HG03095 (cell line): ENCODE data around the gene FASTKD2.

ENCODE experiments used
- ATAC-seq: cut with Tn5 transposase; IDR thresholded peaks from one replicate; pipeline ENCODE4 v1.9.1; 2021; ENCODE audit warnings: moderate library complexity; ENCODE audit not compliant: unreplicated experiment

FASTKD2 gene

DNA sequence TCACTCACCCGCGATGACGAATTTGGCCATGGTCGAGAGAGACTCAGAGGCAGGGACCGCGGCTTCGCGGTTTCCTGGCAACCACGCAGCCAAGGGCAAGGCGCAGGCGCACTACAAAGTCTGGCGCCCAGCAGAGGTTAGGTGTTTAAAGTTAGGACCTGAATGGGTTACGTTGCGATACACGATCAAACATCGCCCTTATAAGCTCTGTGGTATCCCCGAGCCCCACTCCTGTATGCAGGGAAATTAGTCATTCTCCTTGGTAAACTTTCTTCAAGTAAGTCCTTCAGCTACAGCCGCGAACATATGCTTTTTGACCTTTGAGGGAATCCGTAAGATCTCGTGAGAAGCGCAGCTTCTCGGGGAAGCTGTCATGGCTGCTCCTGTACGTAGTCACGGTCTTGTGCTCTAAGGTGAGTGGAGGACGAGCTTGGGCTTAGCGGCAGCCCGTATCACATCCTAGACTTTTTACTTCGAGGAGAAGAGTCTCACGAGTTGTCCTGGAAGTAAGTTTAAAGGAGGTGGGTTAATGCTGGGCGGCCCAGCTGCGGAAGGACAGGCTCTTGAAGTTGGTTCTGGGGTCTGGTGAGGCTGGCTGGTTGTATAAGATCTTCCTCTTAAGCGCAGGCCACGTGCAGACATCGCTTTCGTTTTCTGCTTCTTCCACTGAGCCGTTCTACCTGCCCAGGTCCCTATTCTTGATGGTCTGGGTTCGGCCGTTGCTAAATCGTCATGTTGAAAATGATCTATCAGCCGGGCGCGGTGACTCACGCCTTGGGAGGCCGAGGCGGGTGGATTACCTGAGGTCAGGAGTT lies at the start of gene FASTKD2, which contains the start of gene MDH1B:
Gene FASTKD2 (plus strand): TSS at position 365 of the 815 bp plus-strand sequence. CDS start 1,088 bp downstream, outside the sequence.
Gene MDH1B (minus strand): TSS at position 87 of the 815 bp plus-strand sequence. CDS start 57 bp downstream, at position 30.
- ATAC-seq: peak; percentile 93

DNA sequence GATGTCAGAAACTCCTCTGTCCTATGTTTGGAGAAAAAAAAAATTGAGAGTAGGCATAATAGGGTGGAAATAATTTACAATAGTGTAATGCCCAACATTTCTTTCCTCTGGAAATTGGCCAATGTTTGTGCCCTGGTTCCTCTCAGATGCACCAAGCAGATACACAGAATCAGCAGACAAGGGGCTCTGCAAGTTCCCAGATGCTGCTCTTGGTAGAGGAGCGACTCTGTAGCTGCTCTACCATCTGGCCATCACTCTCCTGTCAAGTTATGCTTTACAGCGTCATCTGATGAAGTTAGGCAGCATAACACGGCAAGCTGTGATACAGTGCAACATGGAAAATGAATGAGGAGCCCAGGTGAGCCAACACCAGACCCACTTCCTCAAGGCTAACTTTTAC lies 48.8 kb upstream of the FASTKD2 start:
- ATAC-seq: no peak

- peak; percentile 32 for ATAC-seq
Observed at GRCh38 chr2:206718296-206718695, 47.1 kb upstream of the FASTKD2 start, which contains the start of gene DYTN. Gene DYTN, minus strand, starts transcription at chr2:206718396. Its CDS starts 117 bp downstream, at chr2:206718279.

DNA sequence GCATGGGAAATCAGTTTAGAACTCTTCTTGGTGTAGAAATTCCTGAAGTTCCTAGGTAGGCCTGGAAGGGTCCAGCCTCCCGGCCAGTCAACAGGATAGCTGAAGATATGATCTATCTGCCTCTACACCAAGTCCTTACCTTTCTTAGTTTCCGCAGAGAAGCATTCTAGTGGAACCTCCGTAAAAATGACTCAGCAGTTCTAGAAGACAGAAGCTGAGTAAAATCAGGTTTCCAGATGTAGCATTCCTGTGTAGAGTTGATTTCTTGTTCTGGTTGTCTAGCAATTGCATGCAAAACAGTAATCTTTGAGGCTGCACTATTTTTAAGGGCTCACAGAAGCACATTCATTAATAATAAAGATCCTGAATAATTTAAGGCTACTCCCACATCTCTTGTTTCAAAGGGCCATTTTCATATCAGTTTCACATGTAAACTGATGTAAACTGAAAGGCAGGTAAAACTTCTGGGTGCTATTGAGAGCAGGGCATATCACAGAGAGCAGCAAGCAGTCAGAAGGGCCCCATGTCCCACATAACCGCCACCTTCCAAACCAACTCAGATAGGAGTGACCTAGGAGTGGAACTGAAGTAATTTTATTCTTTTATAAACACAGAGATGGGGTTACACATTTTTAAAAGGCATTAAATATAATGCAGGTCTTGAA lies 44.0 kb upstream of the FASTKD2 start:
- ATAC-seq: peak; percentile 91

- no peak for ATAC-seq
Observed at GRCh38 chr2:206723288-206723687, 42.1 kb upstream of the FASTKD2 start.

GRCh38 chr2:206727287-206727686 lies 38.1 kb upstream of the FASTKD2 start:
- no peak for ATAC-seq

DNA sequence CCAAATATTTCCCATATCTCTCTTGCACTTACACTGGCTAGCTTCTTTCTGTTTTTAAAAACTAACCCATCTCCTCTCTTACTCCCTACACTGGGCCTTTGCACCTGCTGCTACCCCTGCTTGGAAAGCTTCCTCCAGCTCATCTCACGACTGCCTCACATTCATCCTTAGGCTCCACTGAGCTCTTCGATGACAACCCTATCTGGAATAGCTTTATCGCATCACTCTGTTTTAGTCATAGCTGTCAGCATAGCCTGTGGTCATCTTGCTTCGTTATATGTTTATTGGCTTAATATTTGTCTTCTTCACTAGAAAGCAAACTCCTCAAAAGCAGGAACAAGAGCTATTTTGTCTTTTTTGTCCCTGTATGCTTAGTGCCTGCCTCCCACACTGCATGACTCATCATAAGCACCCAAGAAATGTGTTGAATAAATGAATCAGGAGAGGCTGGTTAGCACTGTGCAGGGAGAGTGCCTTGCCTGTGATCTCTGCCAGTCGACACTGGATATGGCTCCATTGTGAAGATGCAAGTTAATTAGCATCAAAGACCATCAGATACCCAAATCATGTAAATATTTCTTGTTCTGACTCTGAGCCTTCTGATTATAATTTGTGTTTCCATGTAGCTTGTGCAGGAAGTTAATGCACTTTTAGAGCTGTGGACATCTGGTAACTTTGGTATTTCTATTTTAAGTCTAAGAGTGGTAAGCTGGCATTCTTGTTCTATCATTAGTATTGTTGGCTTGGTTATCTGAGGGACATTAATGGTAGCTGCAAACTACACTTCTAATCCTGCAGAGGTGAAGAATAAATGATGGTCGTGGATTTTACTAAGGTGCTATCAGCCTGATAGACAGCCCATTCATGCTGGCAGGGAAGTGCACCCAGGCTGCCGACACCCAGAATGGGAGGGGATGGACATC lies 36.9 kb upstream of the FASTKD2 start:
- ATAC-seq: no peak

DNA sequence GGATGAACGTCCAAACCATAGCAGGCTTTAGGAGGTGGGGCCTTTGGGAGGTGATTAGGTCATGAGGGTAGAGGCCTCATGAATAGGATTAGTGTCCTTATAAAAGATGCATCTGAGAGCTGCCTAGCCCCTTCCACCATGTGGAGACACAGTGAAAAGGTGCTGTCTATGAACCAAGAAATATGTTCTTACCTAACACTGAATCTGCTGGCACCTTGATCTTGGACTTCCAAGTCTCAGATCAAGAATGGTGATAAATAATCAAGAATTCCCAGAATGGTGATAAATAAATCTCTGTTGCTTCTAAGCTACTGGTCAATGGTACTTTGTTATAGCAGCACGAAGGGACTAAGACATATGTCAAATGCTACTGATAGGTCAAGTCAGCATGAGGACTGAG lies 32.1 kb upstream of the FASTKD2 start:
- ATAC-seq: no peak

DNA sequence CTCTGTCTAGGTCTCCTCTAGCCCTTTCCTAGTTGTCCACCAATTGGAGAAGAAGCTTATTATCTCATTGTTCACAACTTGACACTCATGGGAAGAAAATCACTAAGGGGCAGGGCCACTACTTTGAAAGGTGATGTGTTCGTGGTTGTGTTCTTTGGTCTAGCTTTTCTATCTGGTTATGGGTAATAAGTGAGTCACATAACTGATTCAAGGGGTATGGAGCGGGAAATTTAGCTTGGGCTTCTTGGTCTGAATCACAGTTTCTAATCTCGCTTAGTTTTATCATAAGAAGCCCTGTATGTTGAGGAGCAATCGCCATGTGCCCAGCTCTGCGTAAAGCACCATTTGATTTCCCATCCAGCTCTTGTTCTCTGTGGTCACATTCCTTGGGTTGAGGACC lies 28.5 kb upstream of the FASTKD2 start:
- ATAC-seq: no peak

DNA sequence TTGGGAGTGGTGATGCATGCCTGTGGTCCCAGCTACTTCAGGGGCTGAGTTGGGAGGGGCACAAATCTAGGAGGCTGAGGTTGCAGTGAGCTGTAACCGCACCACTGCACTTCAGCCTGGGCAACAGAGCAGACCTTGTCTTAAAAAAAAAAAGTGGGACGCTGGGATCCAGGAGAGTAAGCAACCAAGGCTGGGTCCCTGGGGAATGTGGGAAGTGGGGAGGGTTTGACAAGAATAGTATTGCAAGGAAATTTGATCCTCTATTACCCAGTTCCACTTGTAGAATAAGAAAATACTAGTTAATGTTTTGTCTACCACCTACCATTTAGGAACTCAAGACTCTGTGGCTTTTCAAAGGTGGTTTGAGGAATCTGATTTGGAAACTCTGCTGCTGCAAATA lies 26.1 kb upstream of the FASTKD2 start:
- ATAC-seq: no peak

DNA sequence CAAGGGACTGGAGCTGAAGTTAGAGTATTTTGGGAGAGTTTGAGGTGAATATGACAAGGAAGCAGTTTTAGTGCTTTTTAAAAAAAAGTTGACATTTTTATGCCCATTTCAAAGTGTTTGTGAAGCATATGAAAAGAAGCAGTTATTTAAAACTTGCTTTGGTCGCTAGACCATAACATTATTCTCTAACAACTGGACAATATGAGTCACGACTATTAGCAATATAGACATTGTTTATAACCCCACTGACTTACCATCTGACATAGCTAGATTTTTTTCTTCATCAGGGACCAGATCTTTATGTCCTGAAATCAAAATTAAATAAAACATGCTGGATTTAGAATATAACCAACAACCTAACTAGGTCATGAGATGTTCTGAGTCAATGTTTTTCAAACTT lies 24.6 kb upstream of the FASTKD2 start:
- no peak for ATAC-seq

DNA sequence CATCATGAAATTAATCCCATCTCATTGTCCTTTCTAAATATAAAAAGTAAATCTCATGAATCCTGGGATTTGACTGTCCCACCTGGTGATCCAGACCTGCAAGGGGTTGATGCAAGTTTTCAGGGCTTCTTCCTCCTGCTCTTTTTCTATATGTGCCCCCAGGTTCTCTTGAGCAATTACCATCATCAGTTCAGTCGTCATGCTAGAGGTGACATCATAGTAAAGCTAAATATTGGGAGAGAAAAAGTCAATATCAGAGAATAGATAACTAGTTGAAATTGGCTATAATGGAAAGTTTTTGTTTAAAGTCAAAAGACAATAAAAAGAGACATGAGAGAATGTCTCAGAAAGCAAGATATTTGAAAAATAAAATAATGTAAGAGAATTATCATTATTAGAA lies 8.6 kb upstream of the FASTKD2 start:
- no peak for ATAC-seq

- peak; percentile 27 for ATAC-seq
Observed at GRCh38 chr2:206764673-206765241, 649 bp upstream of the FASTKD2 start.

GRCh38 chr2:206766057-206766930 lies 888 bp downstream of the FASTKD2 start:
- no peak for ATAC-seq

GRCh38 chr2:206774871-206775270 lies 9.5 kb downstream of the FASTKD2 start:
- ATAC-seq: no peak

DNA sequence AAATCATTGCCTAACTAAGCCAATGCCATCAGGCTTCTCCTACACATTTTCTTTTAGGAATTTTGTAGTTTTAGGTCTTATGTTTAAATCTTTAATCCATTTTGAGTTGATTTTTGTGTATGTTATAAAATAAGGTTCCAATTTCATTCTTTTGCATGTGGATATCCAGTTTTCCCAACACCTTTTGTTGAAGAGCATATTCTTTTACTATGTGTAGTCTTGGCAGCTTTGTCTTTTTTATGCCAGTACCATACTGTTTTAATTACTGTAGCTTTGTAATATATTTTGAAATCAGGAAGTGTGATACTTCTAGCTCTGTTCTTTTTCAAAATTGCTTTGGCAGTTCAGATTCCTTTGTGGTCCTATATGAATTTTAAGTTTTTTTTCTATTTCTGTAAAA lies 11.0 kb downstream of the FASTKD2 start:
- ATAC-seq: no peak

- ATAC-seq: no peak
Observed at GRCh38 chr2:206780671-206781070, 15.3 kb downstream of the FASTKD2 start.

GRCh38 chr2:206783718-206784117 lies 18.3 kb downstream of the FASTKD2 start:
- ATAC-seq: no peak

- ATAC-seq: no peak
Observed at GRCh38 chr2:206784559-206785353, 19.4 kb downstream of the FASTKD2 start.
